ENCODE data around the gene SORBS1.

The SORBS1 gene

DNA sequence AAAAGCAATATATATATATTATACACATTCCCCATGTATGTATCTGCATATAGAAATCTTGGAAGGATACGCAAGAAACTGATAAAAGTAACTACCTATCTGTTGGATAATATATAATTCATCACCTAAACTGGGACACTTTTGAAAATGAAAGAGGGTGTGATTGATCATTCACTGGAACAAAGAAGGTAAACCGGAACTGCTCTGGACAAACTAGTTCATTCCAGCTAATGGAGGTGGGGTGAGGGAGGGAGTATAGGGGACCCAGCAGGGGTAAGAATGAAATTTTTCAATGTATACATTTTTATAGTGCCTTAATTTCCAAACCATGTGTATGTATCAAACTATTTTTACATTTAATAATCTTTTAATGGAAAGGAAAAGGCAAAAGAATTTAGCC lies 25.6 kb downstream of the SORBS1 start:
- no peaks in the 10 kb centered on the region for H3K36me3 ChIP-seq (replicated peaks; ENCODE audit: insufficient read depth, low read length)
- H3K9me2 ChIP-seq (replicated peaks; ENCODE audit: insufficient read depth, low read length), result no peaks in the 10 kb centered on the region
- no peaks in the 10 kb centered on the region for H3K9me3 ChIP-seq (replicated peaks; ENCODE audit: insufficient read depth, low read length)
- no peaks in the 10 kb centered on the region for H4K20me1 ChIP-seq (ENCODE audit: insufficient read depth, low read length)
- H3F3A ChIP-seq (ENCODE audit: insufficient read depth, low read length), result no peaks in the 10 kb centered on the region
- no peak overlapping the region for H3K4me2 ChIP-seq (ENCODE audit: low read depth, low read length)
- H3K27ac ChIP-seq (ENCODE audit: low read length), result no peak overlapping the region
- no peak overlapping the region for H3K4me3 ChIP-seq (ENCODE audit: low read length)
- no peak for TF ChIP-seq EZH2 (optimal IDR thresholded peaks at IDR 0.05; ENCODE audit: low read depth, low read length)
- TF ChIP-seq CTCF (IDR thresholded peaks at IDR 0.05; ENCODE audit: low read length), result no peak
- no peak for TF ChIP-seq EZH2phosphoT487 (IDR thresholded peaks at IDR 0.05; ENCODE audit: low read length)
- H3K9ac ChIP-seq (ENCODE audit: low read length), result no peak overlapping the region
- no peak for DNase-seq
- no peaks in the 10 kb centered on the region for H3K79me2 ChIP-seq (ENCODE audit: low read length)
- no peak overlapping the region for H2AFZ ChIP-seq (ENCODE audit: low read length)
- H3K27me3 ChIP-seq (replicated peaks; ENCODE audit: insufficient read depth, low read length), result no peaks in the 10 kb centered on the region
- no peaks in the 10 kb centered on the region for H3K4me1 ChIP-seq (ENCODE audit: low read length)

DNA sequence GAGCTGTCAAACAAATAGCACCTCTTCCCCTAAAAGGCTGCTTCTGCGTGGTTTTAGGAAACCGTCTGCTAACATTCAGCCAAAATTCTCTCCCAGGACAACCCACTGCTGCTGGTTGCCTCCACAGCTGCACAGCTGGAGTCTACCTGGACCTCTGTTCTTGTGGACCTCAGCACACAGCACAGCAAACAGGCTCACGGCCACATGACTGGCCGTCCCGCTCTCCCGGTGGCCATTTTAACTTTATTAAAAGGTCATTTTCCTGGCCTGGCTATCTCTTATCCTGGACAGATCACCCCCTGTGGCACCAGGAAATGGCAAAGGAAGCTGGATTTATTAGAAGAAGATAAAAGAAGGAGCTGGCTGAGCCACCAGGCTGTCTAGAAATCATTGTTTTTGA lies 27.6 kb downstream of the SORBS1 start:
- TF ChIP-seq EZH2 (optimal IDR thresholded peaks at IDR 0.05; ENCODE audit: low read depth, low read length), result no peak
- no peak for TF ChIP-seq EZH2phosphoT487 (IDR thresholded peaks at IDR 0.05; ENCODE audit: low read length)
- TF ChIP-seq CTCF (IDR thresholded peaks at IDR 0.05; ENCODE audit: low read length), result no peak
- Histone ChIP-seq H3K27ac (ENCODE audit: low read length) (no peak overlapping the region), H3K27me3 (replicated peaks; ENCODE audit: insufficient read depth, low read length) (no peaks in the 10 kb centered on the region), H3K79me2 (ENCODE audit: low read length) (no peaks in the 10 kb centered on the region), H3K4me1 (ENCODE audit: low read length) (no peaks in the 10 kb centered on the region), H3K36me3 (replicated peaks; ENCODE audit: insufficient read depth, low read length) (no peaks in the 10 kb centered on the region), H3F3A (ENCODE audit: insufficient read depth, low read length) (no peaks in the 10 kb centered on the region), H3K9ac (ENCODE audit: low read length) (no peak overlapping the region), H2AFZ (ENCODE audit: low read length) (no peak overlapping the region), H3K9me2 (replicated peaks; ENCODE audit: insufficient read depth, low read length) (no peaks in the 10 kb centered on the region), H3K9me3 (replicated peaks; ENCODE audit: insufficient read depth, low read length) (no peaks in the 10 kb centered on the region), H4K20me1 (ENCODE audit: insufficient read depth, low read length) (no peaks in the 10 kb centered on the region), H3K4me2 (ENCODE audit: low read depth, low read length) (no peak overlapping the region), H3K4me3 (ENCODE audit: low read length) (no peak overlapping the region)
- DNase-seq, result no peak

GRCh38 chr10:95532536-95532935 lies 28.6 kb downstream of the SORBS1 start:
- no peak overlapping the region for H3K4me3 ChIP-seq (ENCODE audit: low read length)
- no peaks in the 10 kb centered on the region for H3K9me3 ChIP-seq (replicated peaks; ENCODE audit: insufficient read depth, low read length)
- no peaks in the 10 kb centered on the region for H3K4me1 ChIP-seq (ENCODE audit: low read length)
- no peak overlapping the region for H3K9ac ChIP-seq (ENCODE audit: low read length)
- no peak overlapping the region for H2AFZ ChIP-seq (ENCODE audit: low read length)
- no peaks in the 10 kb centered on the region for H4K20me1 ChIP-seq (ENCODE audit: insufficient read depth, low read length)
- TF ChIP-seq EZH2 (optimal IDR thresholded peaks at IDR 0.05; ENCODE audit: low read depth, low read length) (no peak), EZH2phosphoT487 (IDR thresholded peaks at IDR 0.05; ENCODE audit: low read length) (no peak), CTCF (IDR thresholded peaks at IDR 0.05; ENCODE audit: low read length) (no peak)
- no peak overlapping the region for H3K4me2 ChIP-seq (ENCODE audit: low read depth, low read length)
- H3K79me2 ChIP-seq (ENCODE audit: low read length), result no peaks in the 10 kb centered on the region
- H3K27ac ChIP-seq (ENCODE audit: low read length), result no peak overlapping the region
- no peaks in the 10 kb centered on the region for H3K36me3 ChIP-seq (replicated peaks; ENCODE audit: insufficient read depth, low read length)
- H3F3A ChIP-seq (ENCODE audit: insufficient read depth, low read length), result no peaks in the 10 kb centered on the region
- no peaks in the 10 kb centered on the region for H3K27me3 ChIP-seq (replicated peaks; ENCODE audit: insufficient read depth, low read length)
- no peaks in the 10 kb centered on the region for H3K9me2 ChIP-seq (replicated peaks; ENCODE audit: insufficient read depth, low read length)
- DNase-seq, result no peak
